DND-41 (cell line): ENCODE measurements around the gene CLTB.

Experiments used
- ATAC-seq: fragments of 200-7000 bp; cut with Tn5 transposase; 3 replicates; pipeline ENCODE4 v1.9.1; 2021; ENCODE audit warnings: low read depth; ENCODE audit not compliant: insufficient read depth
- DNase-seq: peaks from one replicate; pipeline ENCODE4 v3.0.0-alpha.2; 2020
- H2AFZ ChIP-seq: 2 replicates; pipeline ENCODE4 v1.6.0; 2012; ENCODE audit warnings: low read depth, low read length
- H3K27ac ChIP-seq: 2 replicates; pipeline ENCODE4 v1.5.1; 2012; ENCODE audit warnings: low read length, inconsistent platforms
- H3K27me3 ChIP-seq: fragments of 200-600 bp; sonication (generic); 2 replicates; pipeline ENCODE4 v1.6.0; 2012; ENCODE audit warnings: low read length, mild to moderate bottlenecking, inconsistent platforms; ENCODE audit not compliant: insufficient read depth, poor library complexity
- H3K36me3 ChIP-seq: 2 replicates; pipeline ENCODE4 v1.5.1; 2012; ENCODE audit warnings: low read length, inconsistent platforms; ENCODE audit not compliant: insufficient read depth
- H3K4me1 ChIP-seq: 2 replicates; pipeline ENCODE4 v1.5.1; 2012; ENCODE audit warnings: mild to moderate bottlenecking, low read length; ENCODE audit not compliant: insufficient read depth
- H3K4me2 ChIP-seq: 2 replicates; pipeline ENCODE4 v1.6.0; 2012; ENCODE audit warnings: mild to moderate bottlenecking, moderate library complexity, low read length, inconsistent platforms; ENCODE audit not compliant: insufficient read depth
- H3K4me3 ChIP-seq, 2 experiments: fragments of 200-600 bp in 1 of 2; shearing (Covaris generic) in 1 of 2; 2 replicates each; pipeline ENCODE4 v1.5.1; 2012 to 2016; ENCODE audit warnings: inconsistent platforms in 2 of 2, low read length in 2 of 2, mild to moderate bottlenecking in 2 of 2, low read depth in 1 of 2, moderate library complexity in 1 of 2
- H3K79me2 ChIP-seq: 2 replicates; pipeline ENCODE4 v1.6.0; 2012; ENCODE audit warnings: low read length, inconsistent platforms; ENCODE audit not compliant: insufficient read depth
- H3K9ac ChIP-seq: 2 replicates; pipeline ENCODE4 v1.6.0; 2012; ENCODE audit warnings: low read depth, mild to moderate bottlenecking, inconsistent platforms, low read length, moderate library complexity
- H3K9me3 ChIP-seq: 2 replicates; pipeline ENCODE4 v1.5.1; 2012; ENCODE audit warnings: low read length, moderate library complexity, mild to moderate bottlenecking, inconsistent platforms; ENCODE audit not compliant: insufficient read depth, severe bottlenecking
- H4K20me1 ChIP-seq: 2 replicates; pipeline ENCODE4 v1.6.0; 2012; ENCODE audit warnings: low read length; ENCODE audit not compliant: insufficient read depth
- CTCF ChIP-seq: IDR thresholded peaks from 2 replicates; pipeline ENCODE4 v1.5.1; 2012; ENCODE audit warnings: borderline replicate concordance, low read length, moderate library complexity, mild to moderate bottlenecking; ENCODE audit not compliant: poor library complexity, severe bottlenecking; ENCODE audit errors: extremely low read depth
- EZH2 ChIP-seq: IDR thresholded peaks from 3 replicates; pipeline ENCODE4 v1.6.1; 2012; ENCODE audit warnings: borderline replicate concordance, low read depth, mild to moderate bottlenecking, moderate library complexity, low read length, inconsistent platforms; ENCODE audit not compliant: severe bottlenecking

Gene CLTB

GRCh38 chr5:176373100-176373818, 43.1 kb downstream of the CLTB start:
- no peak overlapping the region for H3K4me3 ChIP-seq
- no peak overlapping the region for H3K27ac ChIP-seq
- no peaks in the 10 kb centered on the region for H3K9me3 ChIP-seq
- no peaks in the 10 kb centered on the region for H3K79me2 ChIP-seq
- H3K4me2 ChIP-seq: no peak overlapping the region
- TF ChIP-seq CTCF (no peak), EZH2 (no peak)
- H3K27me3 ChIP-seq: no peaks in the 10 kb centered on the region
- H2AFZ ChIP-seq: no peak overlapping the region
- H3K9ac ChIP-seq: no peak overlapping the region
- no peaks in the 10 kb centered on the region for H3K4me1 ChIP-seq
- H4K20me1 ChIP-seq: no peaks in the 10 kb centered on the region
- no peaks in the 10 kb centered on the region for H3K36me3 ChIP-seq
- no peak for DNase-seq
- ATAC-seq: no peak

DNA sequence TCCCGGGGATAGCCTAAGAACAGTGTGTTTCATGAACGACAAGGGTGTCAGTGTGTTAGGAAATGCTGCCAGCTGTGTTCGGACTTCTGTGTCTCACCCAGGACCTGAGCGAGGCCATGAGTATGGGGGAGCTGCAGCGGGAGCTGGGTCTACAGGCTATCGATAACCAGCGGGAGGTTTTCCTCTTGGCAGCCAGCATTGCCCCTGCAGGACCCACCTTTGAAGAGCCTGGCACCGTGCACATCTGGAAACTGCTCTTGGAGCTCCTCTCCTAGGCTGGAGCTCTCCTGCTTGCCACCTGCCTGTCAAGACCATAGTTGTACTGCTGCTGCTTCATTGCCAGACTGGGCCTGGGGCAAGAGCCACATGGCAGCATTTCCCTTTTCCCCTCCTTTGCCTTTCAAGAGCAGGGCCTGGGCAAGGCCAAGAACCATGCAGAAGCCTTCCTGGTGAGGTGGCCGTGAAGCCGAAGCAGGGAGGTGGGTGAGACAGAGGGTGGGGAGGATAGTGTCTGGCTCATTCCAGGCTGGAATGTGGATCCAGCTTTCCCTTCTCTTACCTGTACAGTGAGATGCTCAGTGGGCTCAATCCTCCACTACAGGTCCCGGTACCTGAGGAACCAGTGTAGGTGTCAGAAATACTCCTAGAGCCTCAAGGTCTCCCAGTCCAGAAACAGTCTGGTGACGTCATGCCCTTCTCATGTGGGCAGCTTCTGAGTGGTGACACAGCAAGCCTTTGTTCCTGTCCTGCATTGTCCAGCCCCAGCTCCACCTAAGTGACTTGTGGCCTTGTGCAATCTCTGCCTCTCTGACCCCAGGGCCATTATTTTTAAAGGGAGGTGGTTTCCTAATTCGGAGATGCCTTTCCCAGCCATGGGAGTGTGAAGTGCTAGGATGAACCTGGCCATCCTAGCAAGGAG, 44.5 kb downstream of the CLTB start:
- H4K20me1 ChIP-seq: no peaks in the 10 kb centered on the region
- no peak overlapping the region for H3K9ac ChIP-seq
- H2AFZ ChIP-seq: no peak overlapping the region
- TF ChIP-seq CTCF (no peak), EZH2 (no peak)
- no peaks in the 10 kb centered on the region for H3K27me3 ChIP-seq
- H3K4me2 ChIP-seq: no peak overlapping the region
- no peaks in the 10 kb centered on the region for H3K36me3 ChIP-seq
- ATAC-seq (no peak), DNase-seq (no peak)
- no peak overlapping the region for H3K27ac ChIP-seq
- no peak overlapping the region for H3K4me3 ChIP-seq
- no peaks in the 10 kb centered on the region for H3K79me2 ChIP-seq
- H3K4me1 ChIP-seq: no peaks in the 10 kb centered on the region
- H3K9me3 ChIP-seq: no peaks in the 10 kb centered on the region

DNA sequence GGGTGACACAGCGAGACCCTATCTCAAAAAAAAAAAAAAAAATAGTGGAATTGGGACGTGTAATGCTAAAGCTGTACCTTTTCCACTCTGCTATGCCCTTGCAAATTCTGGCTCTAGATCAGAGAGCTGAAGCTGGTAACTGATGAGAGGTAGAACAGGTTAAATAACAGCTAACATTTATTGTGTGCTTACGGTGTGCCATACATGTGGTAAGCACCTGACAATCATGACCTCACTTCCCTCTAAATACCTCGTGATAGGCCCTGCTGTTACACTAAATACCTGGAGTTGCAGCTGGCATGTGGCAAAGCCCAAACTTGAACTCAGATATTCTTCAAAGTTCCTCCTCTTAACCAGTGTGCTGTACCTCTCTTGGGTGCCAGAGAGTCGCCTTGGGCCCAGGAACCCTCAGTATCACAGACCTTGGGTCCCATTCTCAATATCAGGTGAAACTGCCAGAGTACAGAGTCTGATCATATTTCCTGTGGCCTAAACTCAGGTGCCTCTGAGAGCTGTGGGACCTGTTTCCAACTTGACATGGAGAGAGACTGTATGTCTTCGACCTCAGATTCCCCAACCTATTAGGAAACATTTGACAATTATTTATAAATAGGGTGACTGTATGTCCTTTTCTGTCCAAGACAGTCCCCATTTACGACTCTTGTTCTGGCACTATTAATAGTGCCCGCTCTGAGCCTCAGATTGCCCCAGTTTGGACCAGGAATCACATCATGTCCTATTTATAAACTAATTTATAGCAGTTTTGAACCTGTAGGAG, 46.2 kb downstream of the CLTB start:
- H2AFZ ChIP-seq: no peak overlapping the region
- DNase-seq: no peak
- H3K36me3 ChIP-seq: no peaks in the 10 kb centered on the region
- H3K4me1 ChIP-seq: no peaks in the 10 kb centered on the region
- no peaks in the 10 kb centered on the region for H3K79me2 ChIP-seq
- H3K27me3 ChIP-seq: no peaks in the 10 kb centered on the region
- TF ChIP-seq EZH2 (no peak), CTCF (no peak)
- H3K4me2 ChIP-seq: no peak overlapping the region
- no peaks in the 10 kb centered on the region for H4K20me1 ChIP-seq
- no peak for ATAC-seq
- H3K9me3 ChIP-seq: no peaks in the 10 kb centered on the region
- no peak overlapping the region for H3K4me3 ChIP-seq
- no peak overlapping the region for H3K27ac ChIP-seq
- H3K9ac ChIP-seq: no peak overlapping the region
